Small intestine (tissue), 7 donors: ENCODE results near the gene SNX30. TPM values are rescaled to one million over a fixed set of nuclear protein-coding genes. Genes with fewer than 3 reads are reported as not detected.

Experiments used
- DNase-seq, 2 donors: peaks; one replicate each; pipeline versions ENCODE4 v3.0.0 to v3.0.0-alpha.2; 2013
- FAIRE-seq: peaks from 2 replicates; lab custom pipeline; 2012; peaks lifted over from hg19 to GRCh38; lab: Jason Lieb, UNC
- H3K27ac ChIP-seq, 3 donors: one replicate each; pipeline ENCODE4 v1.5.1; 2013; ENCODE audit warnings: low read length in 2 of 3, mild to moderate bottlenecking in 2 of 3, control low read depth in 1 of 3, inconsistent platforms in 1 of 3, low read depth in 1 of 3, moderate library complexity in 1 of 3
- H3K27me3 ChIP-seq, 3 donors: one replicate each; pipeline ENCODE4 v1.6.1; 2013; ENCODE audit warnings: low read length in 3 of 3, inconsistent platforms in 1 of 3; ENCODE audit not compliant: control insufficient read depth in 3 of 3, insufficient read depth in 3 of 3
- H3K36me3 ChIP-seq, 3 donors: one replicate each; pipeline ENCODE4 v1.6.1; 2013; ENCODE audit warnings: low read length in 3 of 3, inconsistent platforms in 1 of 3, low read depth in 1 of 3, mild to moderate bottlenecking in 1 of 3, moderate library complexity in 1 of 3; ENCODE audit not compliant: control insufficient read depth in 3 of 3, insufficient read depth in 2 of 3
- H3K4me1 ChIP-seq, 3 donors: one replicate each; pipeline ENCODE4 v1.6.1; 2013; ENCODE audit warnings: low read length in 2 of 3, inconsistent platforms in 1 of 3, low read depth in 1 of 3, mild to moderate bottlenecking in 1 of 3, moderate library complexity in 1 of 3; ENCODE audit not compliant: control insufficient read depth in 3 of 3, insufficient read depth in 2 of 3
- H3K4me3 ChIP-seq, 3 donors: one replicate each; pipeline ENCODE4 v1.5.1; 2013; ENCODE audit warnings: low read length in 3 of 3, control low read depth in 1 of 3, inconsistent platforms in 1 of 3, low read depth in 1 of 3, mild to moderate bottlenecking in 1 of 3, moderate library complexity in 1 of 3
- H3K9me3 ChIP-seq, 2 donors: one replicate each; pipeline ENCODE4 v1.6.1; 2013; ENCODE audit warnings: low read depth in 1 of 2, low read length in 1 of 2; ENCODE audit not compliant: control insufficient read depth in 2 of 2, insufficient read depth in 1 of 2
- WGBS, 3 donors: extraction: QIAGEN DNeasy Blood & Tissue Kit; methylation state at CpG; one replicate each; pipeline ENCODE4 v1.1.7; 2013; 5-methylcytosine and 5-hydroxymethylcytosine counted together
- polyA plus RNA-seq, 4 donors: library from polyadenylated mRNA; stranded (reverse) in 3 of 4; unstranded in 1 of 4; fragments of 200-250 nt in 3 of 4; fragments of 120-200 nt in 1 of 4; gene quantifications; one replicate each; pipeline versions ENCODE4 v1.2.1 to v1.2.3, GENCODE V29; 2013
- donor health status: healthy with polysubstance abuse.
- donor health status: control.
- donor health status: control.
- donor health status: Bipolar disorder and iron deficiency.
- donor health status: healthy.

The SNX30 gene
- polyA plus RNA-seq, 4 donors = 5.1 to 24.9 (median 6.8) TPM

DNA sequence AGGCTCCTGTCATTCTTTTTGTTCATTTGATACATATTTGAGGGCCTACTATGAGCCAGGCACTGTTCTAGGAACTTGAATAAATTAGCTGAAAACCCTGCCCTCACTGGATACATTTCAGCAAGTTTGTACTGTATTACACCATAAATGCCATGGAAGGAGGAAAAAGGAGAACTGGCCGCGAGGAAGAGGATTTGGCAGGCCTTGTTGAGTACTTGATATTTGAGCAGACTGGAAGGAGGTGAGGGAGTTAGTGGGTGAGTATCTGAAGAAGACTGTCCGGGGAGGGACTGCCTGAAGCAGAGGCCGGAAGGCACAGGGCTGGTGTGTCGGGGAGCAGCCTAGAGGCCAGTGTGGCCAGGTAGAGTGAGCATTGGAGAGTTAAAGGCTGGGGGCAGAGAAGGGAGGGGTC, 4.5 kb downstream of the SNX30 start:
- Histone ChIP-seq H3K4me3 (no peak overlapping the region), H3K36me3 (peaks cover 0 to 14% (median 0%) of the 10 kb centered on the region in 3 donors), H3K9me3 (no peaks in the 10 kb centered on the region), H3K27ac (peak overlapping the region in 1 of 3 donors; percentile 5), H3K27me3 (no peaks in the 10 kb centered on the region), H3K4me1 (peaks cover 8 to 40% (median 10%) of the 10 kb centered on the region in 3 donors)
- 60 to 79% (median 65%) methylated on average over 5 of the region's 5 CpGs for whole genome bisulfite sequencing, 3 donors
- DNase-seq (peak in 1 of 2 donors; percentile 20), FAIRE-seq (no peak)

DNA sequence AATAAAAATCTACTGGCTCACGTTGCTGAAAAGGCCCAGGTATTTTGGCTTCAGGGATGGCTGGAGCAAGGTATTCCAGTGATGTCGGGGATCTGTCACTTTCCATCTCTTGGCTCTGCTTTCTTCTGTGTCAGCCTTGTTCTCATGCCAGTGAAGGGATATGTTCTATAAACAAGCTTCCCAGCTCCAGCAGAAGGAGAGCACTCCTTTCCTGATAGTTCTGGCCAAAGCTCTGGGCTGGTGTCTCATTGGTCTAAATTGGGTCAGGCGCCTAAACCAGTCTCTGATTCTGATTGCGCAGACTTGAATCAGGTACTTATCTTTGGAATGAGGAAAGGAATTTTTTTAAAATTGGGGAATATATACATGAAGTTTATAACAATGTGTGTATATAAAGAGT, 5.1 kb downstream of the SNX30 start:
- Histone ChIP-seq H3K36me3 (peaks cover 0 to 14% (median 0%) of the 10 kb centered on the region in 3 donors), H3K9me3 (no peaks in the 10 kb centered on the region), H3K4me1 (peaks cover 8 to 37% (median 10%) of the 10 kb centered on the region in 3 donors), H3K27me3 (no peaks in the 10 kb centered on the region), H3K4me3 (no peak overlapping the region), H3K27ac (peak overlapping the region in 1 of 3 donors; percentile 8)
- WGBS, 3 donors = 78 to 80% (median 80%) methylated on average over 4 of the region's 4 CpGs
- FAIRE-seq (no peak), DNase-seq (no peak)

DNA sequence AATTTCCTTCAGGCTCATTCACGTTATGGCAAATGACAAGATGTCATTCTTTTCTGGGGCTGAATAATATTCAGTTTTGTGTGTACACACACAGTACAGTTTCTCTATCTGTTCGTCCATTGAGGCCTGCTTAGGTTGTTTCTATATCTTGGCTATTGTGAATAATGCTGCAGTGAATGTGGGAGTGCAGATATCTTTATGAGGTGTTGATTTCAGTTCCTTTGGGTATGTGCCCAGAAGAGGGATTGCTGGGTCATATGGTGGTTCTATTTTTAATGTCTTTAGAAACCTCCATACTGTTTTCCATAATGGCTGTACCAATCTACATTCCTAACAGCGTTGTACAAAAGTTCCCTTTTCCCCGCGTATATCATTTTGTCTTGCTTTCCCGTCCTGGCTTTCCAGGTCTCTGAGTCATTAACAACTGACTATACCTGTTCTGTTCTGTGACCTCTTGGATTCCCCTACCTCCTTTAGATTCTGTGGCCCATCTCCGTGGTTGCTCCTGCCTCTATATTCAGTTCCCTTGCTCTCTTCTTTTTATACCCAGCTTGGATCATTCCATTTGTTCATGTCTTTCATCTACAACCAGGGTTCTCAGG, 6.8 kb downstream of the SNX30 start:
- FAIRE-seq = no peak
- 64 to 76% (median 69%) methylated on average over 7 of the region's 7 CpGs for WGBS, 3 donors
- Histone ChIP-seq H3K36me3 (peaks cover 0 to 14% (median 0%) of the 10 kb centered on the region in 3 donors), H3K4me1 (peaks cover 10 to 30% (median 10%) of the 10 kb centered on the region in 3 donors), H3K4me3 (no peak overlapping the region), H3K27me3 (no peaks in the 10 kb centered on the region), H3K27ac (peak overlapping the region in 1 of 3 donors; percentile 49), H3K9me3 (no peaks in the 10 kb centered on the region)
- no peak for DNase-seq

DNA sequence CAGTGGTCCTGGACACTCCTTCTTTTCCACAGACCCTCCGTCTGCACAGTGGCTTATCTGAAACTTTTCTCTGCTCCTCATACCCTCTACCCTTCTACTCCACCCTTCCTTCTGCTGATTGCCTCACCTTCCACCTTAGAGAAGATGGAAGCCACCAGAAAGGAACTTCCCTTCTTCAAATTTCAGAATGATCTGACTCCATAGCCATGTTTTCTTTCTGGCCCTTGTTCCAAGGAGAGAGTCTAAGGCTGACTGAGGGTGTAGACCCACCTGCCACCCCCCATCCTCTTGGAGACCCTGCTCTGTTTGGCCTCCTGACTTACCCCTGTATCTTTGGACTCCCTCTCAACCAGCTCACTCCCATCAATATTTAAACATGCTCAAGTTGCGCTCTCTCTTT, 7.4 kb downstream of the SNX30 start:
- peaks cover 0 to 18% (median 0%) of the 10 kb centered on the region in 3 donors for H3K36me3 ChIP-seq
- no peak overlapping the region for H3K27ac ChIP-seq
- H3K4me1 ChIP-seq = peaks cover 6 to 24% (median 10%) of the 10 kb centered on the region in 3 donors
- no peaks in the 10 kb centered on the region for H3K9me3 ChIP-seq
- no peak for DNase-seq
- 92 to 97% (median 93%) methylated on average over 2 of the region's 2 CpGs for WGBS, 3 donors
- FAIRE-seq = no peak
- no peaks in the 10 kb centered on the region for H3K27me3 ChIP-seq
- H3K4me3 ChIP-seq = no peak overlapping the region

DNA sequence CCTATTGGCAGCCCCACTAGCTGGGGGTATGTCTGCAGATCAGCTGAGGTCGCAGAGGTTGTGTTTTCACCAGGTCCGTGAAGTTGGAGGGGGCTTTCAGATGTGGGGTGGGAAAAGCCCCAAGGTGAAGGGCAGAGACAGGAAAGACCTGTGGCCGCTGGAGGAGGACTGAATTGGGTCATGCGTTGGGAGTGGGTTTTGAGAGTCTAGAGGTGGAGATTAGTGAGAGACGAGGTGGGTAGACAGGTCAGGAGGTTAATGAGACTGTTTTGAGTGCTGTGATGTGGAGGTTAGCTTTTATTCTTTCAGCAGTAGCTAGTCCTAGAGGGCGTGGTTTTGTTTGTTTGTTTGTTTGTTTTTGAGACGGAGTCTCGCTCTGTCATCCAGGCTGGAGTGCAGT, 10.3 kb downstream of the SNX30 start:
- no peaks in the 10 kb centered on the region for H3K27me3 ChIP-seq
- no peak overlapping the region for H3K4me3 ChIP-seq
- H3K36me3 ChIP-seq = peaks cover 0 to 20% (median 0%) of the 10 kb centered on the region in 3 donors
- no peak for FAIRE-seq
- 75 to 81% (median 79%) methylated on average over 8 of the region's 8 CpGs for WGBS, 3 donors
- no peak for DNase-seq
- peaks cover 0 to 19% (median 4%) of the 10 kb centered on the region in 3 donors for H3K4me1 ChIP-seq
- no peak overlapping the region for H3K27ac ChIP-seq
- no peaks in the 10 kb centered on the region for H3K9me3 ChIP-seq

DNA sequence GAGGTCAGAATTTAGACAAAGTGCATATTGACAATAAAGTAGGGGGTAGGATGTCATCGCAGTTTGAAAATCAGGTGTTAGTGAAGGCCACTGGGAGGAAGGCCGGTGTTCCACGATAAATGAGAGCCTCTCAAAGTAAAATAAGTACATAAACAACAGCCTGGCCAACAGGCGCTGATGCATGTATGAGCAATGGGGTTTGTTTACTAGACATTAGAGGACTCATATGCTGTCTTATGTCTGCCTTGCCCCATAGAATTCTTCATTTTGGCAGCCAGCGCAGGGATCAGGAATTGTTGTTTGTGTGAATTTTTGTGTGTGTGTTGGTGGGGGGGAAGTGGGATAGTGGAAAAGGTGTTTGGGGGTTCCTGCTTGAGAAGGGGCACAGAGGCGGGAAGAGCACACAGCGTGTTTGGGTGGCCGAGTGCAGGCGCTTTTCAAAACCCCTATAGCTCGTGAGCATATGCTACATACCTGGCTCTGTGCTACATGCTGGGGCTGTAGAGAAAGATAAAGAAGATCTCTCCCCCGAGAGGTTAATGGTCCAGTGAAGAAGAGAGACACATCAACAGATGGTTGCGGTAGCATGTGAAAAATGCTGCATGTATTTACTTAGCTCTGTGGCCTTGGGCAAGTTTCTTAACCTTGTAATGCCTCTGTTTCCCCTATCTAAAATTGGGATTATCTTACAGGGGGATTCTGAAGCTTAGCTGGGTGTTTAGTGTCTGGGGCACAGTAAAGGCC, 11.5 kb downstream of the SNX30 start:
- no peak for FAIRE-seq
- DNase-seq = no peak
- no peak overlapping the region for H3K27ac ChIP-seq
- peaks cover 0 to 14% (median 2%) of the 10 kb centered on the region in 3 donors for H3K4me1 ChIP-seq
- 87 to 92% (median 91%) methylated on average over 12 of the region's 12 CpGs for WGBS, 3 donors
- no peaks in the 10 kb centered on the region for H3K27me3 ChIP-seq
- H3K36me3 ChIP-seq = peaks cover 0 to 20% (median 0%) of the 10 kb centered on the region in 3 donors
- H3K9me3 ChIP-seq = no peaks in the 10 kb centered on the region
- no peak overlapping the region for H3K4me3 ChIP-seq

DNA sequence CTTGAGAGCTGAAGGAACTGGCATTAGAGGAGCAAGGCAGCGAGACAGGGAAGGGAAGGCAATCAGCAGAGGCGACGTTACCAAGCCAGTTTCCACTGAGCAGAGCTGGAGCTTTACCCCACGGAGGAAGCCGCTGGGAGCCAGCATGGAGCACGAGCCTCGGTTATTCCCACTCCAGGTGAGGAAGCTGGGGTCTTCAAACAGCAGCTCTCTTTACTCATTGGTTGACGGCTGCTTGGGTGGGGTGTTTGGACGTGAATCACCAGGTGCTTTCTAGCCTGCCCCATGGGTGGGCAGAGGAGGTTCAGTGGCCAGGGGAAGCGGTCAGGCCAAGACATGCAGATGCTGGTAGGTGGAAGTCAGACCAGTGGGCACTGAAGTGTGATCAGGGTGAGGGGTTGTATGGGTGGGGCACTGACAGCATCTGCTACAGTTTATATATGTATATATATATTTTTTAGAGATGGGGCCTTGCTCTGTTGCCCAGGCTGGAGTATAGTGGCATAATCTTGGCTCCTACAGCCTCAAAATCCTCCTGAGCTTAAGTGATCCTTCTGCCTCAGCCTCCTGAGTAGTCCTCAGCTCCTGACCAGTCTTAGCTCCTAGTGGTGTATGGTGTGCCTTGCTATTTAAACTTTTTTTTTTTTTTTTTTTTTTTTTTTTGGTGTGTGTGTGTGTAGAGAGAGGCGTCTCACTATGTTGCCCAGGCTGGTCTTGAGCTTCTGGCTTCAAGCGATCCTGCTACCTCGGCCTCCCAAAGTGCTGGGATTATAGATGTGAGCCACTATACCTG, 12.4 kb downstream of the SNX30 start:
- no peak for FAIRE-seq

DNA sequence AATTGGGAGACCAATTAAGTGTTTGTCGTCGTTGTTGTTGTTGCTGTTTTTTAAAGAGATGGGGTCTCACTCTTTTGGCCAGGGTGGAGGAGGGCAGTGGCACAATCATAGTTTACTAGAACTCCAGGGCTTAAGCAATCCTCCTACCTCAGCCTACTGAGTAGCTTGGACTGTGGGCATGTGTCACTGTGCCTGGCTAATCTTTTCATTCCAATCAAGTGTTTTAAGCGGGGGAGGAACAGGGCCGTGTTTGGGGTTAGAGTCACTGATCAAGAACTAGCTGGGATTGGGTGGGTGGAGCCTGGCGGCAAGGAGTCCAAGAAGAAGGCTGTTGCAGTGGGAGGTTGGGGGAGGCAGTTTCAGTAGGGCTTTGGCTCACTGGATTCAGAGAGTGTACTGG, 13.8 kb downstream of the SNX30 start:
- peaks cover 0 to 12% (median 0%) of the 10 kb centered on the region in 3 donors for H3K36me3 ChIP-seq
- no peak for FAIRE-seq
- peak in 1 of 2 donors; percentile 47 for DNase-seq
- no peak overlapping the region for H3K4me3 ChIP-seq
- no peaks in the 10 kb centered on the region for H3K9me3 ChIP-seq
- peak overlapping the region; percentile 46 to 73 (median 55) for H3K27ac ChIP-seq
- 26 to 65% (median 55%) methylated on average over 5 of the region's 5 CpGs for WGBS, 3 donors
- peaks cover 0 to 14% (median 2%) of the 10 kb centered on the region in 3 donors for H3K4me1 ChIP-seq
- no peaks in the 10 kb centered on the region for H3K27me3 ChIP-seq

More for the DNA sequence above, 12.4 kb downstream of the SNX30 start:
- no peak overlapping the region for H3K27ac ChIP-seq
- H3K9me3 ChIP-seq = no peaks in the 10 kb centered on the region
- 92 to 95% (median 93%) methylated on average over 13 of the region's 13 CpGs for WGBS, 3 donors
- H3K4me3 ChIP-seq = no peak overlapping the region
- peaks cover 0 to 14% (median 2%) of the 10 kb centered on the region in 3 donors for H3K4me1 ChIP-seq
- peaks cover 0 to 20% (median 0%) of the 10 kb centered on the region in 3 donors for H3K36me3 ChIP-seq
- DNase-seq = no peak
- no peaks in the 10 kb centered on the region for H3K27me3 ChIP-seq
